Measurements from ENCODE around the gene KRT38.

DNA sequence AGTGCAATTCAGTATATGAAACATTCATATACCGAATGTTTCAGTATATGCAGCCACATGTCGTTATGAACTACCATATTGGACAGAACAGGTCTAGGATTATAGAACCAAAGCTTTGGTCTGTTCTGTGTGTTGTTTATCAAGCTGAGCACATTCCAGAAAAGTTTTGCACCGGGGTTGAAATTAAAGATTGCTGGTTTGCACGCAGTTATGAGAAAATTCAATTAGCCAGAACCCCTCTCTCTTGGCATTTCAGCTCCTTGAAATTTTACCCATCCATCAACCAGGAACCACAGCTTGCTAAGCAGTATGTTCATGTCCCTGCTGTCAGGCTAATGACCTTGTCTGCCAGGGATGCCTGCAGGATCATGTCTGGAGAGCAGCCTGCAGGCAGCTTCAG, 16.9 kb upstream of the KRT38 start:
- TF ChIP-seq, protein P1, sequence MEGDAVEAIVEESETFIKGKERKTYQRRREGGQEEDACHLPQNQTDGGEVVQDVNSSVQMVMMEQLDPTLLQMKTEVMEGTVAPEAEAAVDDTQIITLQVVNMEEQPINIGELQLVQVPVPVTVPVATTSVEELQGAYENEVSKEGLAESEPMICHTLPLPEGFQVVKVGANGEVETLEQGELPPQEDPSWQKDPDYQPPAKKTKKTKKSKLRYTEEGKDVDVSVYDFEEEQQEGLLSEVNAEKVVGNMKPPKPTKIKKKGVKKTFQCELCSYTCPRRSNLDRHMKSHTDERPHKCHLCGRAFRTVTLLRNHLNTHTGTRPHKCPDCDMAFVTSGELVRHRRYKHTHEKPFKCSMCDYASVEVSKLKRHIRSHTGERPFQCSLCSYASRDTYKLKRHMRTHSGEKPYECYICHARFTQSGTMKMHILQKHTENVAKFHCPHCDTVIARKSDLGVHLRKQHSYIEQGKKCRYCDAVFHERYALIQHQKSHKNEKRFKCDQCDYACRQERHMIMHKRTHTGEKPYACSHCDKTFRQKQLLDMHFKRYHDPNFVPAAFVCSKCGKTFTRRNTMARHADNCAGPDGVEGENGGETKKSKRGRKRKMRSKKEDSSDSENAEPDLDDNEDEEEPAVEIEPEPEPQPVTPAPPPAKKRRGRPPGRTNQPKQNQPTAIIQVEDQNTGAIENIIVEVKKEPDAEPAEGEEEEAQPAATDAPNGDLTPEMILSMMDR (IDR thresholded peaks at IDR 0.05; ENCODE audit: low read depth, low read length, missing input control): no peak
- TF ChIP-seq TAF1 (conservative IDR thresholded peaks at IDR 0.05) (no peak), RAD21 (IDR thresholded peaks at IDR 0.05) (no peak), JUND (IDR thresholded peaks at IDR 0.05) (no peak), YY1 (IDR thresholded peaks at IDR 0.05) (no peak), EGR1 (IDR thresholded peaks at IDR 0.05; ENCODE audit: low read depth in 2 of 2) (no peak), SP1 (IDR thresholded peaks at IDR 0.05) (no peak), GABPA (IDR thresholded peaks at IDR 0.05 in 1 of 2, conservative IDR thresholded peaks at IDR 0.05 in 1 of 2) (no peak), FOXA1 (IDR thresholded peaks at IDR 0.05) (no peak)
- TF ChIP-seq, protein P2, sequence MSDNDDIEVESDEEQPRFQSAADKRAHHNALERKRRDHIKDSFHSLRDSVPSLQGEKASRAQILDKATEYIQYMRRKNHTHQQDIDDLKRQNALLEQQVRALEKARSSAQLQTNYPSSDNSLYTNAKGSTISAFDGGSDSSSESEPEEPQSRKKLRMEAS (IDR thresholded peaks at IDR 0.05): no peak
- TF ChIP-seq, protein P3, sequence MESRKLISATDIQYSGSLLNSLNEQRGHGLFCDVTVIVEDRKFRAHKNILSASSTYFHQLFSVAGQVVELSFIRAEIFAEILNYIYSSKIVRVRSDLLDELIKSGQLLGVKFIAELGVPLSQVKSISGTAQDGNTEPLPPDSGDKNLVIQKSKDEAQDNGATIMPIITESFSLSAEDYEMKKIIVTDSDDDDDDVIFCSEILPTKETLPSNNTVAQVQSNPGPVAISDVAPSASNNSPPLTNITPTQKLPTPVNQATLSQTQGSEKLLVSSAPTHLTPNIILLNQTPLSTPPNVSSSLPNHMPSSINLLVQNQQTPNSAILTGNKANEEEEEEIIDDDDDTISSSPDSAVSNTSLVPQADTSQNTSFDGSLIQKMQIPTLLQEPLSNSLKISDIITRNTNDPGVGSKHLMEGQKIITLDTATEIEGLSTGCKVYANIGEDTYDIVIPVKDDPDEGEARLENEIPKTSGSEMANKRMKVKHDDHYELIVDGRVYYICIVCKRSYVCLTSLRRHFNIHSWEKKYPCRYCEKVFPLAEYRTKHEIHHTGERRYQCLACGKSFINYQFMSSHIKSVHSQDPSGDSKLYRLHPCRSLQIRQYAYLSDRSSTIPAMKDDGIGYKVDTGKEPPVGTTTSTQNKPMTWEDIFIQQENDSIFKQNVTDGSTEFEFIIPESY (IDR thresholded peaks at IDR 0.05): no peak
